ENCODE data around the gene UBTD2. TPM values are rescaled to one million over a fixed set of nuclear protein-coding genes. Genes with fewer than 3 reads are reported as not detected.

The UBTD2 gene
- total and polyA plus RNA-seq, 11 donors, result 5.0 to 13.3 (median 9.7) TPM

- DNase-seq (no peak), ATAC-seq (no peak)
- intact Hi-C loops (cut with DNase I), result no loop called here
- Histone ChIP-seq H3K27me3 (no peaks in the 10 kb centered on the region), H3K4me3 (no peak overlapping the region), H3K9me3 (no peaks in the 10 kb centered on the region), H3K36me3 (peaks cover 0 to 36% (median 27%) of the 10 kb centered on the region in 9 donors), H3K4me1 (peaks cover 0 to 35% (median 9%) of the 10 kb centered on the region in 12 donors), H3K27ac (no peak overlapping the region)
- 45 to 54% (median 52%) methylated on average over 4 of the region's 4 CpGs for WGBS, 4 donors
- TF ChIP-seq POLR2A (IDR thresholded peaks at IDR 0.05) (no peak), CTCF (IDR thresholded peaks at IDR 0.05) (no peak)
Observed at GRCh38 chr5:172235132-172235780, 48.3 kb downstream of the UBTD2 start.

GRCh38 chr5:172234031-172234430, 49.5 kb downstream of the UBTD2 start:
- intact Hi-C loops (cut with DNase I), result no loop called here
- Histone ChIP-seq H3K27me3 (no peaks in the 10 kb centered on the region), H3K4me1 (peaks cover 0 to 35% (median 9%) of the 10 kb centered on the region in 12 donors), H3K27ac (no peak overlapping the region), H3K4me3 (no peak overlapping the region), H3K36me3 (peaks cover 0 to 43% (median 31%) of the 10 kb centered on the region in 9 donors), H3K9me3 (no peaks in the 10 kb centered on the region)
- ATAC-seq (no peak), DNase-seq (no peak)
- no peak for TF ChIP-seq CTCF (IDR thresholded peaks at IDR 0.05)
- TF ChIP-seq POLR2A (IDR thresholded peaks at IDR 0.05), result no peak
- WGBS, 4 donors, result 93 to 98% (median 97%) methylated on average over 4 of the region's 4 CpGs

GRCh38 chr5:172229904-172230303, 53.7 kb downstream of the UBTD2 start:
- TF ChIP-seq POLR2A (IDR thresholded peaks at IDR 0.05) (no peak), CTCF (IDR thresholded peaks at IDR 0.05) (no peak)
- WGBS, 4 donors, result 93 to 100% (median 98%) methylated on average over 1 of the region's 1 CpG
- ATAC-seq (no peak), DNase-seq (no peak)
- Histone ChIP-seq H3K36me3 (peaks cover 0 to 66% (median 46%) of the 10 kb centered on the region in 9 donors), H3K4me1 (peaks cover 0 to 4% (median 0%) of the 10 kb centered on the region in 12 donors), H3K4me3 (no peak overlapping the region), H3K9me3 (no peaks in the 10 kb centered on the region), H3K27ac (no peak overlapping the region), H3K27me3 (no peaks in the 10 kb centered on the region)
- intact Hi-C loops (cut with DNase I), result no loop called here

- DNase-seq (no peak), ATAC-seq (no peak)
- Histone ChIP-seq H3K27ac (no peak overlapping the region), H3K4me1 (no peaks in the 10 kb centered on the region), H3K4me3 (no peak overlapping the region), H3K9me3 (no peaks in the 10 kb centered on the region), H3K36me3 (peaks cover 0 to 47% (median 24%) of the 10 kb centered on the region in 9 donors), H3K27me3 (no peaks in the 10 kb centered on the region)
- intact Hi-C loops (cut with DNase I), result no loop called here
- WGBS, 4 donors, result 93 to 98% (median 95%) methylated on average over 1 of the region's 1 CpG
- TF ChIP-seq POLR2A (IDR thresholded peaks at IDR 0.05) (no peak), CTCF (IDR thresholded peaks at IDR 0.05) (no peak)
Observed at GRCh38 chr5:172224996-172225395, 58.6 kb downstream of the UBTD2 start.

Data from heart left ventricle (tissue), 16 donors.